NCI-H2196 (cell line): ENCODE data around the gene PLPPR1.

Experiments used
- DNase-seq: peaks from one replicate; lab custom pipeline; 2025; ENCODE audit not compliant: unreplicated experiment; lab: John Stamatoyannopoulos, UW

Gene PLPPR1

GRCh38 chr9:101201630-101202029 lies 173.1 kb downstream of the PLPPR1 start:
- no peak for DNase-seq

DNA sequence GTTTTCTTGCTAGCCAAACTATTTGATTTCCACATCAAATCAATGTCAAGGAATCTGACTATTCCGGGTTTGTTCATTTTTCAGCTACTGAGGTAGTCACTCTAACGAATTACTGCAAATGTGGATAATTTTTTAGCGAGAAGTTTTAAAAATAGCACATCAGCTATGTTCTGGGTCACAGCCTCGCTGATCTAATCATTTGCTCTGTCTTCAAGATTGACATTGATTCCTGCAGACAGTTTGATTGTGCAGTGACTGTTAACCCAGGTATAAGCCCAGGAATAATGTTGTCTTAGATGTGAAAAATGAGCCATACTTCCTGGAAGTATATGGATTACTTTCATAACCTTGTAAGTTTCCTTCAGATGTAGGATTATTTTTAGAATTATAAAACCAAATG lies 181.1 kb downstream of the PLPPR1 start:
- DNase-seq: no peak

- DNase-seq: no peak
Measured at GRCh38 chr9:101212661-101213060, 184.1 kb downstream of the PLPPR1 start.

GRCh38 chr9:101219030-101219429 lies 190.5 kb downstream of the PLPPR1 start:
- DNase-seq: no peak

DNA sequence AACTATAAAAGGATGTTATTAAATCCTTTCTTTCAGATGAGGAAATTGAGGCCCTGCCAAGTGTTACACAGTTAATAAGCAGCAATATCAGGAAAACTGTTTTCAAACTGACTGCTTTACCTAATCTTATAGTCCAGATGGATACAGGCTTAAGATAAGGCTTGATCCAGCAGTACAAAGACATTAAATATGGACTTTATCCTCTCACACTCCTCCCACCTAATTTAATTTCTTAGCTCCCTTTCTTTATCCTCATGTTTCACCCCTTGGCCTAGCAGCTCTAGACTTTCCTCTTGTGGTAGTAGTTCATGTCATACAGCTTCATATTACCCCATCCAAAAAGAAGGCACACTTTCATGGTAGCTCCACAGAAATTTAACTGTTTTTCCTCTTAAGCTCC lies 191.8 kb downstream of the PLPPR1 start:
- DNase-seq: no peak

DNA sequence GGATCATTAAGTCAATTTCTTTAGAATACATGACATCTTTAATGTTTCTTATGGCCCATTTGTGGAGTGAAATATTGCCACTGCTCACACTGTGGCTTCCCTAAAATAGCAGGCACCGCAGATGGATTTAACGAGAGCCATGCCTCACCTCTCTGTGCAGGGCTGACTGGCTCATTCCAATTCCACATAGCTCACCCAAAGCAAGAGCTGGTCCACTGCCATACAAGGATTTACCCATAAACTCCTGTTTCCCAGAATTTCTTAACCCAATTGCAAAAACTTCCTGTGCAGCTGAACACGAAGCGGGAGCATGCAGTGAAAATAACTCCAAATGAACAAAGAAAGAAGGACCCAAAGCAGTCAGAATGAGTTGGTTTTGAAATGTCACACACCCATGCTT lies 196.7 kb downstream of the PLPPR1 start:
- no peak for DNase-seq

DNA sequence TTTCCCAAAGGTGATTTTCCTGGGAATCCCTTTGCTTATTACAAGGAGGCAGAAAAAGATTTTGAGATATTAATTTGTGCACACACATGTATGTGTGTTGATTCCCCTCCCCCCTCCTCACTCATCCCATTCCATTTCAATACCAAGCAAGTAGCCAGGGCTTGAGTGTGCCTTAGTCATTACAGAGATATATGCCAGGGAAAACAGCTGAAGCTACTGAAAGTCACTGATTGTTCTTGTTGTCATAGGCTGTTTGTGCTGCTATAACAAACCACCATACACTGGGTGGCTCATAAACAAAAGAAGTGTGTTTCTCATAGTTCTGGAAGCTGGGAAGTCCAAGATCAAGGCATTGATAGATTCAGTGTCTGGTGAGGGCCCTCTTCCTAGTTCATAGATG lies 197.6 kb downstream of the PLPPR1 start:
- no peak for DNase-seq

DNA sequence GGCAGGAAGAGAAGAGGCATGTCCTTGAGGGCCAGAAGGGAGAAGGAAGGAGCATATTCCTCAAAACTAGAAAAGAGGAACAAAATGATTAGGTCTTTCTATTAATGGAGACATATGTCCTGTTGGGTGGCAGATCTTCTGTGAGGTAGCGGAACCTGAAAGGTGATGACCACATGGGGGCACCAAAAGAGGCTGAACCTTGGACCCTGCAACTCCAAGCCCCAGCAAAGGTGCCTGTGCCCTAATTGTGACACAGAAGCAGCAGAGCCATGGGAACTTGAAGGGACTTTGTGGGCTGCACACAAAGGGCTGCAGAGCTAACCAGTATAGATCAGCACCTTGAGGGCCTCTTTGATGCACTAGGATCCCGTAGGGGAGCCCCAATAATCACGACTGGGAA lies 198.3 kb downstream of the PLPPR1 start:
- no peak for DNase-seq

- DNase-seq: no peak
Measured at GRCh38 chr9:101229606-101230005, 201.1 kb downstream of the PLPPR1 start.

DNA sequence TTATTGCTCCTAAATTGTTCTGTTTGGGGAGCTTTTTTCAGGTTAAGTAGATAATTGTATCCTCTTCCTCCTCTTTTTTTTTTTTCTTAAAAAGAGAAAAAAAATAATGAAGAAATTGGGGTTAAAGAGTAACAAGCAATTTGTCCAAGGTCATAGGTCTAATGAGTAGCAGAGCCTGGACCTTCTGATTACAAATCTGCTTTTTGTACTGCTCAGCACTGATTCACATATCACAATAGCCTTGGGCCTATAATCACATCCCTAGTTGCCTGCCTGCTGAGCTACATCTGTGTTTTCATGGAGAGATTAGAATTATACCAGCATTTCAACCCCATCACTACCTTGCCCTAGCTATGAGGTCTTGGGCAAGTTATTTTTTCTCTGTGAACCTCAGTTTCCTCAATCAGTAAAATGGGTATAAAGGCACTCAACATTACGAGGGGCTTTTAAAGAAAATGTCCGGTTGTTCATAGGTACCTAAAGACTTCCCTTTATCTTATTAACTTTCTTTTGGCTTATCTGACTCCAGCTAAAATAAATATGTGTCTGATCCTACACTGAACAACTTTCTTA lies 204.0 kb downstream of the PLPPR1 start:
- no peak for DNase-seq

- no peak for DNase-seq
Measured at GRCh38 chr9:101235105-101235866, 206.8 kb downstream of the PLPPR1 start.

DNA sequence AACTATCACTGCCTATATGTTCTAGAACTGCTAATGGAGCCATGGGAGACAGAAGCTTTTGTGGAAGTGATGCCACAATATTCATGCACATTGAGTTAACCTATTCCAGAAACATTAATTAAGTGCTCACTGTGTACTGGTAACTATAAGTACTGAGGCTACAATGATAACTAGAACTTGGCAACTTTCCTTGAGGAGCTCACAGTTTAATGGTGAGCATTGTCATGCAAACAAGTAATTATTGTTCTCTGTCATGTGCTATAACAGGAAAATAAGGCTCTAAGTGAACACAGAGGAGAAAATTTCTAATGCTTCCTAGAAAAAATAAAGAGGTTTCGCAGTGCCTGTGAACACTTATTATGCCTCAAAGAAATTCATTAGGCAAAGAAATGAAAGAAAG lies 214.1 kb downstream of the PLPPR1 start:
- no peak for DNase-seq

DNA sequence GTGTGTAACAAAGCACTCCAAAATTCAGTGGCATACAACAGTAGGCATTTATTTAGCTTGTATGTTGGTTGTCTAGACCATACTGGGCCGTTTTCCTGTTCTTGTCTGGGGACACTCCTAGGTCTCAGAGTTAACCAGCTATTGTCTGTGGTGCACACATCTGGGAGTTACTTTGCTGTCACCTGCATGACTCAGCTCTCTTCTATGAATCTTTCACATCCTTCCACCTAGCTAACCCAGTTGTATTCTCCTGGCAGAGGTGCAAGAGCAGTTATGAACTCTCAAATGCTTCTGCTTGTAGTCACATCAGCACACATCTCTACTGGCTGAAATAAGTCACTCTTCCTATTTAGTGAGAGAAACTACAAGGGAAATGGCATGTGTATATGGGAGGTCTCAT lies 218.2 kb downstream of the PLPPR1 start:
- no peak for DNase-seq

DNA sequence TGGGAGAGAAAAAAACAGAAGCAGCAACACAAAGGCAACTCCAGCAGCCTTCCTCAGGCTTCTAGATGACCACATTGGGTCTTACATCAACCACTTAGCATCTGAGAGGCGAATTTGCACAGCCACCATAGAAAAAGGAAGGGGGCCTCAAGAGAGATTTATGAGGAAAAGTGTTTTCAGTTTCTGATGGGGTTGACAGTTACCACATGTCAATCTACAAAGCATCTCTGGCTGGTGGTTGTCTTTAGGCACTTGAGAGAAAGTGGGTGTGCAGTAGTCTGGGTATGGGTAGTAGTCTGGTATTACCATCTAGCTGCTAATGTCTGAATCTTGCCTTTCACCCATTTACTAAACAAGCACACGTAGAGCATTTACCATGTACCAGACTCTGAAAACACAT lies 218.8 kb downstream of the PLPPR1 start:
- DNase-seq: no peak

GRCh38 chr9:101254733-101255433 lies 226.4 kb downstream of the PLPPR1 start:
- no peak for DNase-seq

DNA sequence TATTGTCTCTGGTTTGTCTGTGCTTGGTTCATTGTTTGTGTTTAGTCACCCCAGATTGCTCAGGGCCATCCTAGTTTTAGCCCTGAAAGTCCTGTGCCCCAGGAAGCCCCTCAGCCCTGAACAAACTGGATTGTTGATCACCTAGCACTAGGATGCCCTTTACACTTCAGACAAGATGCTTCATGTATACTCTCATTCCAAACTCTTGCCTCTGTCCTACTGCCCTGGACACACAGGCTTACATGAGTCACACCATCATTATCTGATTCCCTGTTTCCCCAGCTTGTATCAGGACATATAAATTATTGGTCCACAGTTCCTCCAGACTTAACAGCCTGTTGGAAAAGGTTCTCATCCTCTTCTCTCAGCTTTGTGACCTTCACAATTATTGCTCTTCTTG lies 236.2 kb downstream of the PLPPR1 start:
- no peak for DNase-seq

- no peak for DNase-seq
Measured at GRCh38 chr9:101265261-101265660, 236.7 kb downstream of the PLPPR1 start.

- DNase-seq: no peak
Measured at GRCh38 chr9:101268426-101268825, 239.9 kb downstream of the PLPPR1 start.

DNA sequence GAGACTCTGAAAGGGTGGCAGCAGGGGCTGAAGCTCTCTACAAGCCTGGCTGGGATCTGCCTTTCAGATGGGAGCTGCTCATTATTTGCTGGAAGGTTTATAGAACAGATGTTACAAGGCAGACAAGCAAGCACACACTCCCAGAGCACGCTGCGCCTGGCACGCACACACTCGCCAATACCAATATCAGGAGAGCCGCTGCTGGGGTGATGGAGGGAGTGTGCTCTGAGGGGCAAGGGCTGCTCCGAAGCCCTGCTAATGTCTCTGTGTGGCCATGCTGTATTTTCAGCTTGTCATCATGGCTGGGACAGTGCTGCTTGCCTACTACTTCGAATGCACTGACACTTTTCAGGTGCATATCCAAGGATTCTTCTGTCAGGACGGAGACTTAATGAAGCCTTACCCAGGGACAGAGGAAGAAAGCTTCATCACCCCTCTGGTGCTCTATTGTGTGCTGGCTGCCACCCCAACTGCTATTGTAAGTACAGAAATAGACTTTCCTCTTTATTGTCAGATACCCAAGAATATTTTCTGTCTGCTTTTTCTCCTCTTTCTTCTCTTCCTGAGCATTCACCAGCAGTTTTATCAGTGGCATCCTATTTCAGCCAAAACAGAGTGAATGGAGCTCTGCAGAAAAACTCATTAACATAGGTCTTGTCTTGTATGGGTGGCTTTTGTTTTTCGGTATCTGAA lies 241.2 kb downstream of the PLPPR1 start:
- DNase-seq: no peak

DNA sequence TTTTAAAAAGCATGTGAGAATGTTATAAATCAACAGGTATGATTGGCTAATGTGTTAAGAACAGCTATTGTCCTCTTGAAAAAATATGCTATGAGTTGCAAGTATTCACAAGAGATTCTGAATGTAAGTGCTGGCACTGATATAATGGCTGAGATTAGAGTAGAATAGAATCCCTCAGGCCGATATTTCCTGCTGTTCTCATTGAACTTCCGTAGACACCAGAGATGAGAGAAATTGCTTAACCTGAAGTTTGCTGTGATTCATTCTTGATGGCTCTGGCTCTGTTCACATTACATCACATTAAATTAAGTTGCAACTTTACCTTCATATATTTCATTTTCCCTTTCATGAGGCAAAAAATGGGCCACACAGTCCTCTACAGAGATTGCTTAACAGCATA lies 241.8 kb downstream of the PLPPR1 start:
- no peak for DNase-seq

DNA sequence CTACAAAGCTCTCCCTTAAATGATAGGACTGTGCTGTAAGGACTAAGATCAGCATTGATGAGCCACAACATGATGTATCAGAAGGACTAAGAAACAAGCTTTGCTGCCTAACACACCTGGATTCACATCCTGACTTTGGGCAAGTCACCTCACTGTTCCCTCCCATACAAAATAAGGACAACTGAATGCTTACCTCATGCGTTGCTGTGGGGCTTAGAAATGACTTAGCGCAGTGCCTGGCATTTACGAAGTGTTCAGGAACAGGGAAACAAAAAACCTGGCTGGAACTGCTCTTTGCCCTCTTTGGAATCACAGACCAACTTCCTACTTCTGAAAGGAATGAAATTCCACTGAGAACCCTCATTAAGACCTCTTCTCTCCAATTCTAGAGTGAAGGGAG lies 242.6 kb downstream of the PLPPR1 start:
- DNase-seq: no peak
